ENCODE results near the gene SGPP1. TPM values are rescaled to one million over a fixed set of nuclear protein-coding genes. Genes with fewer than 3 reads are reported as not detected.
"Not testable (repeated sequence)": the region's sequence is repeated elsewhere in the genome, so short reads cannot be mapped to it uniquely, and the experiment has no call there.

SGPP1 gene
- total RNA-seq, 2 donors from 2014 or later: 16.5 to 23.8 TPM

DNA sequence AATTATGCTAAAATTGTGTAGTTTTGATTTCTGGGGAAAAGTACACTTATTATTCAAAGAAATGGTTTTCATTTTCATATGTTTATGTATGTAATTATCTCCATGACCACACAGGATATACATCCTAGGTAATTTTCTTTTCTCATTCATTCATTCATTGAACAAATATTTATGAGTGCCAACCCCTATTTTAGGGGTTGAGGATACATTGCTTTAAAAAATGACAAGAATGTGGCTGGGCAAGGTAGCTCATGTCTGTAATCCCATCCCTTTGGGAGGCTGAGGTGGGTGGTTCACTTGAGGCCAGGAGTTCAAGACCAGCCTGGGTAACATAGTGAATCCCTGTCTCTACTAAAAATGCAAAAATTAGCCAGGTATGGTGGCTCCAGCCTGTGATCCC is 40.9 kb downstream of the SGPP1 start:
- DNase-seq (no peak), ATAC-seq (no peak)
- intact Hi-C loops (cut with DNase I, micrococcal nuclease): no loop called here

DNA sequence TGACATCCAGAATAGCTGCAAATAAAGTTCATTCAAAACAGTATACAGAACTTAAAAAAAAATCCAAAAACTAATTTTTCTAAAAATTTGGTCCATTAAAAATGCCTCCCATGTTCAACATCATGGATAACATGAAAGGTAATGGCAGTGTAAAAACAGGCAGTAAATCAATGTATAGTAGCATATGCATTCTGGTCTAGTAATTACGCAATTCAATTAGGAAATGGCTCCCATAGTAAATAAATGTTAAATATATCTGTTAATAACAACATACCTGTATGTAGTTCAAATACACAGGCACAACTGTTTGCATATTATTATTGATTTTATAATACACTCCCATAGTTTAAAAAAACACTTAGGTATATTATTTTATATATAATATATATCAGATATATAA is 42.5 kb downstream of the SGPP1 start:
- intact Hi-C loops (cut with DNase I, micrococcal nuclease): no loop called here
- DNase-seq: no peak
- no peak for ATAC-seq

DNA sequence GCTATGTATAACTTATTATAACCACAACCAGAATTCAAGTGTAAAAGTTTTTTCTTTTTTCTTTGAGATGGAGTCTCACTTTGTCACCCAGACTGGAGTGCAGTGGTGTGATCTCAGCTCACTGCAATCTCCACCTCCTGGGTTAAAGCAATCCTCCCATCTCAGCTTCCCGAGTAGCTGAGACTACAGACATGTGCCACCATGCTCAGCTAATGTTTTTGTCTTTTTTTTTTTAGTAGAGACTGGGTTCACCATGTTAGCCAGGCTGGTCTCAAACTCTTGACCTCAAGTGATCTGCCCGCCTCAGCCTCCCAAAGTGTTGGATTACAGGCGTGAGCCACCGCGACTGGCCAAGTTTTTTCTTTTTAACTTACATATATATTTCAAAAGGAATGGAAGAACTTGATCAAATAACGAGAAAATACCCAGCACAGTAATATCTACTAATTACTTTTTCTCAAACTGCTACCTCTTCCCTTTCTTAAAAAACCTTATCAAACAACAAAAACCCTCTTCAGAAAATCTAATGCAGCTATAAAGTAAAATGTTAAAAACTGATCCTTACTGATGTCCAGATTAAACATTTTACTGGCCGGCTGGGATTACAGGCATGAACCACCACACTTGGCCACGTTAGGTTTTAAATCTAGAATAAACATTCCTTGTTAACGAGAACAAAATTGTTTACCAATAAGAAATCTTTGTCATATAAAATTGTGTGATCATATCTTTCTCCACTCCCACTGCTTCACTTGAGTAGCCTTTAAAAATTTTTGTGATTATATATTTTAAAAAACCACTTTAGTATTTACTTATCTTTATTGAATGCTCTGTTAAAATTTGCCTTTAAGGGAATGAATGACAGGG is 44.9 kb downstream of the SGPP1 start:
- intact Hi-C loops (cut with DNase I, micrococcal nuclease): no loop called here
- no peak for DNase-seq
- ATAC-seq: no peak

DNA sequence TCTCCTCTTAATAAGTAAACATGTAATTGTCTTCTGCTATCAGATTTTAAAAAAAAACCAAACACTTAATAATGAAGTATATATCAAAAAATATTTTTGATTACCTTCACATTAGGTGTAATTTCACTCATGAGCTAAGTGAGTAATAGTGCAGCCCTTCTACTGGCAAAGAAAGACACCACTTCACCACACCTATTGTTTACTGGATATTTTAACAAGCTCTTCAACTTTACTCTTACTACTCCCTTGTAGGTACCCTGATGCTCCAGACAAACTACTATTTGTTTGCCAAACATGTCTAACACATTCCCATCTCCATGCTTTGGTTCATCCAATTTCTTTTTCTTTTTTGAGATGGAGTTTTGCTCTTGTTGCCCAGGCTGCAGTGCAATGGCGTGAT is 49.3 kb downstream of the SGPP1 start:
- intact Hi-C loops (cut with DNase I, micrococcal nuclease): no loop called here
- ATAC-seq: peak; percentile 43
- no peak for DNase-seq

DNA sequence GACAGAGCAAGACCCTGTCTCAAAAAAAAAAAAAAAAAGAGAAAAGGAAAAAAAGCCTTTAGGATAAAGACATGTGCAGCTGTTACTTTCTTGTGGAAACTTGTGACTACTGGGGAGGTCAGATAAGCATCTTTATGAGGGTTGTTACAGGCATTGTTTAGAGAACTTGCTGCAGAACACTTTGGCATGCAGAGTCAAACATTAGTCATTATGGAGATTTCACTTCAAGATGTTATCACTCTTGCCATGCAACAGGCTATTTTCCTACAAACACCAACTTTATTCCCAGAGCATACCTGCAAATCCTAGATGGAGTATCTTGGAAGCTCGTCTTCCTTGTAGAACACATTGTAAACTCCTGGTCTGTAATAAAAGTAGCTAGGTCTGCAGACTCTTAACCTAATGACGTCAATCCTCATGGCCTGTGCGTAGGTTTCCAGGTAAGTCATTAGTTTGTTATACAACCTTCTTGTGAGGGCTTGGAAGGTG is 49.9 kb downstream of the SGPP1 start:
- DNase-seq: no peak
- peak; percentile 93 for ATAC-seq
- intact Hi-C loops (cut with DNase I, micrococcal nuclease): no loop called here

DNA sequence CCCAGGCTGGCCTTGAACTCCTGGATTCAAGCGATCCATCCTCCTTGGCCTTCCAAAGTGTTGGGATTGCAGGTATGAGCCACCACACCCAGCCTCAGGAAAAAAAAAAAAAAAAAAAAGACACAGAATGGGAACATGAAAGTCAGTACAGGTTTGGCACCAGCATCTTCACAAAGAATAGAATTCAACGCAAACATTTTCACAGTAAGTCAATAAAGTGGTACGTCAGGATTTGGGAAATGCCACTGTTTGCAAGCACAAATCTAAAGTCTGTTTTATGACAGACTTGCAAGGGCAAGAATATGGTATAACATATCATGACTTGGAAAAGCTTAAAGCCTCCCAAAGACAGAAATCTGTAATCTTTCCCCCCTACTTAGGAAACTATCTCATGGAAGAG is 51.2 kb downstream of the SGPP1 start:
- intact Hi-C loops (cut with DNase I, micrococcal nuclease): no loop called here

DNA sequence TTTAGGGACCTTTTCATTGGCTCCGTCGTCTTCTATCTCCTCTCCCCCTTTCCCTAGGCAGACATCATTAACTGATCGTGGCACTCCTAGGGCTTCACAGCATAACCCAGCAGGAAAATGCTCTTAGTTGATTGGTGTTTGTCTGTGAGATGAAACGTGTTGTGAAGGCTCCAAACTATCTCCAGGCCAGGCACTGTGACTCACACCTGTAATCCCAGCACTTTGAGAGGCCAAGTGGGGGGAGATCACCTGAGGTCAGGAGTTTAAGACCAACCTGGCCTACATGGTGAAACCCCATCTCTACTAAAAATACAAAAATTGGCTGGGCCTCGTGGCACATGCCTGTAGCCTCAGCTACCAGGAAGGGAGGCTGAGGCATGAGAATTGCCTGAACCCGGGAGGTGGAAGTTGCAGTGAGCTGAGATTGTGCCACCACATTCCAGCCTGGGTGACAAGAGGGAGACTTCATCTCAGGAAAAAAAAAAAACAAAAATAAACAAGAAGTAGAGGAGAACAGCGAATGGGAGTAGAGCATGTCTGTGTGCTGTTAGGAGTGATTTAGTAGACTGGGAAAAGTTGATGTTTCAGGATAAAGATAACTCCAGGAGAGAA is 53.9 kb downstream of the SGPP1 start:
- DNase-seq: no peak
- intact Hi-C loops (cut with DNase I, micrococcal nuclease): no loop called here

More for the DNA sequence above, 51.2 kb downstream of the SGPP1 start:
- ATAC-seq (no peak), DNase-seq (no peak)

DNA sequence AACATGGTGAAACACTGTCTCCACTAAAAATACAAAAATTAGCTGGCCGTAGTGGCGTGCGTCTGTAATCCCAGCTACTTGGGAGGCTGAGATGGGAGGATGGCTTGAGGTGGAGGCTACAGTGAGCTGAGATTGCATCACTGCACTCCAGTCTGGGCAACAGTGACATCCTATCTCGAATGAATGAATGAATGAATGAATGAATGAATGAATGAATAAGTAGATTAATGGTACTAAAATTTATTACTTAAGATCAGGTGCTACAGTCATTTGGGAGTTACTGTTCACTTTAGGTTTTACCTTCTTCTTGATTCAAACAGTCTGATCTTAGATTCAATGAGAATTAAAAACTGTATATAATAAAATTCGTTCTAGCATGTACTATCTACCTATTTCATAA is 54.6 kb downstream of the SGPP1 start:
- no peak for ATAC-seq
- intact Hi-C loops (cut with DNase I, micrococcal nuclease): no loop called here

More for the DNA sequence above, 53.9 kb downstream of the SGPP1 start:
- no peak for ATAC-seq

DNA sequence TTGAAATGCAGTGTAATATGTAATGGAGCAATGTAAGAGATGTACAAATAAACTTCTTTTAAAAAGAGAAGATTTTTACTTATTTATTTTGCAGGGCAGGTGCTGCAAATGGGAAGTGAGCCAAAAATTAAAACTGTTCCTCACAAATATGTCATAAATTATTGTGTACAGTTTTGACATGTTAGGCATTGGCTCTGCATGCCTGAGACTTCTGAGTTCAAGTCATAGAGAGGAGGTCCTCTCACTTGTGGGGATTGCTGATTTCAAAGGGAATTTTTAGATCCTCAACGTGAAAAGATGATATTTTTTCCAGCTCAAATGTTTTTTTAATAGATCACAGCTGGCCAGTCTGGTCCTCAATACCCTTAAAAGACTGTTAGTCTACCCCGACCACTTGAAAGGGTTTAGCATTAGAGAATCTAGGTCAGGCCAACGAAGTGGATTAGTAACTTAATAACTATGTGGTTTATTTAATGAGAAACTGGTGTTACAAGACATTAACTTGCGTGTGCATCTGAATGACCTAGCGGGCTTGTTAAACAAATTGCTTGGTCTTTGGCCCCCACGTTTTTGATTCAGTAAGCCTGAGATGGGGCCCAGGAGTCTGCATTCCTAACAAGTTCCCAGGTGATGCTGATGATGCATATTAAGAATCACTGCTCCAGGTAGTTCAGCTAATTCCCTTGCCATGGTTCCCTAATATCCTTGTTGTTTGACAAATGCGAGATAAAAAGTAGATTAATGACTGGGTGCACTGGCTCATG is 55.3 kb downstream of the SGPP1 start:
- intact Hi-C loops (cut with DNase I, micrococcal nuclease): no loop called here
- ATAC-seq (no peak), DNase-seq (no peak)

More for the DNA sequence above, 54.6 kb downstream of the SGPP1 start:
- DNase-seq: no peak

DNA sequence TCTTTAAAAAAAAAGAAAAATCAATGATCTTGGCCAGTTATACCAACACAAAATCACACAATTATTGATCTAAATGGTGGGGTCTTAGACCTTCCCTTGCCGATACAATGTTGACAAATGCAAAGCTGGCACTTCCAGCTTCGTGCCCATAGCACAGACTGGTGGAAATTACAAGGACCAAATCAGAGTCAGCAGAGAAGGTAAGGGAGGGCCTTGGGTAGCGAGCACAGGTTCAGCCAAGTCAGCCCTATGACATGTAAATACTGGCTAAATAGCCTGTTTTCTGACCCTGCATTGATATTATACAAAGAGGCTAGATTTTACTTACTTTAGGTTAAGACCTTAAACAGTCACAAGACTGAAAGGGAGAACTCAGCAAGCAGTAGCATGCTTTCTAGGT is 55.9 kb downstream of the SGPP1 start:
- ATAC-seq (no peak), DNase-seq (no peak)
- intact Hi-C loops (cut with DNase I, micrococcal nuclease): no loop called here

DNA sequence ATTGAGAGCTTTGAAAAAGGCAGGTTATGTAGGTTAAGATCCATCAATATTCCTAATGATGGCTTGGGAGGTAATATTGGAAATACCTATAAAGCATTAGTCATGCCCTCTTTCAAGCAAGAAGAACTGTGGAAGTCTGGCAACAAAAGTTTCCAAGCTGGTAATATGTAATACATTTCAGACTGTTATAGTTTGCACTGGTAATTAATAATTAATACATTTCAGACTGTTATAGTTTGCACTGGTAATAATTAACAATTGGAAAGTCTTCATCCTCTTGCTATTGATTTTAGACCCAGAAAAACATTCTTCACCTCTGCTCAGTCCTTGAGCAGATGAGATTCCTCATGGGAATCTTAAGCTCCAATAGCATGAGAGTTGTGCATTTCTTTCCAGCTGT is 57.2 kb downstream of the SGPP1 start:
- intact Hi-C loops (cut with DNase I, micrococcal nuclease): no loop called here
- no peak for ATAC-seq

DNA sequence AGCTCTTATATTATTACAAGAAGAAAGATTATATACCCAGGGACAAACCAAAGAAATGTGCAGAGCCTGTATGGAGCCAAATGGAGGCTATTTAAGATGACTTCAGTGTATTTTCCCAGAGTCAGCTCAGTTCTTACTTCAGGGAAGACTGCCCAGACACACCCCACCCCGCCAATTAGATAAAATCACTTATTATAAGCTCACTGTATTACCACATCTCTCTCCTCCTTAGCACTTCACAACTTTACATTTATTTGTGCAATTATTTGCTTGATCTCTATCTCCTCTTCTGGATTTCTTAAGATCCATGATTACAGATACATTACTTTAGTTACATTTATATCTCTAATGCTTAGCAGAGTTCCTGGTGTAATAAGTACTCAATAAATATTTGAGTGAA is 61.5 kb downstream of the SGPP1 start:
- ATAC-seq (no peak), DNase-seq (no peak)
- intact Hi-C loops (cut with DNase I, micrococcal nuclease): no loop called here

More for the DNA sequence above, 57.2 kb downstream of the SGPP1 start:
- DNase-seq: no peak

DNA sequence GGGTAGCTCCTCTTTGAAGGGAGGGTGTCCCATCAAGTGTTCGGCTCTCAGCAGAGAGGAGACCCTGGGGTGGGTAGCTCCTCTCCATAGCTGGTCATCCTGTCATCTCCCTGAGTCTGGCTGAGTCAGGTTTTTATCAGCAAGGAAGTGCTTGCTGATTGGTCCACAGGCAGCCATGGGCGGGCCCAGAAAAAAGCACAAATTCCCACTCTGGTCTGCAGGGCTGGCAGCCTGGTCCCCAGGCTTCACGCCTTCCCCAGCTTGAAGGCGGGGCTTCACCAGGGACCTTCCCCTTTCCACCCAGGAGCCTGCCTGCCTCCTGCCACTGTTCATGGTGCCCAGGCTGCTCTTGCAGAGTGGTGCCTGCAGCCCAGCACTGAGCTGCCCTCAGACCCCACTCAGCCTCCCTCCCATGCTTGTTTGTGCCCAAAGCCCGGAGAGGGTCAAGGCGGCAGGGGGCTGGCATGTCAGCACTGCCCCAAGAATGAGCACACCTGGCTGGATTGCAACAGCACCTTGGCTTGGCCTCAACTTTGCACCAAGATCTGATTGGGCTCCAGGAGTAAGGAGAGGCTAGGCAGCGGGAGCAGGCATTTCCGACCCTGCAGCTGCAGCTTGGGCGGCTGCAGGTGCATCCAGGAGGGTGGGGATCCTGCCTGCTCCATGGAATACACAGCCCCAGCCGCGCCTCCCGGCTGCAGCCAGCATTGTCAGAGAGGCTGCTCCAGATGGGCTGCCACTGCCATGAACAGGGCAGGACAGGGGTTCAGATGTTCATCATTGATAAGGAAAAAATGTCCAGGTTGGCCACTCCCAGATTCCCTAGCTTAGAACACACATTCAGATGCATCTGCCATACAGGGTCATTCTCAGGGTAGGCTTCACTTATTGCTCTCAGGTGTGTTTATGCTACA is 64.2 kb downstream of the SGPP1 start:
- intact Hi-C loops (cut with DNase I, micrococcal nuclease): no loop called here
- DNase-seq (no peak), ATAC-seq (peak; percentile 40)

DNA sequence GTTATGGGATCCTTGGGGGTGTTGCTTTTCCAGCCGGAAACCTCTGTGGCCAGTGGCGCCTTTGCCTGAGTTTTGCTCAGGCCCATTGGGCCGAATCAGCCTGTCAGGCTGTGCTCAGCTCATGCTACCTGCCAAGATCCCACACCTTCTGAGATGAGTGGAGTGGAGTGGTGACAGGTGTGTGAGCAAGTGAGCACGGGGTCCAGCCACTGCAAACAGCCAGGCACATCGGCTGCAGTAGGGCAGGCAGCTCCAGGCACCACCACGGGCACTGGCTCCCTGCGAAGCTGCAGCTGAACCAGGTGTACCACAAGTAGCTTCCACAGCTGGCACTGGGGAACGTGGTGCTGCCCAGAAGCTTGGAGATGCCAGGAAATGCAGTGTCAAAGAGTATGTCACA is 65.1 kb downstream of the SGPP1 start:
- intact Hi-C loops (cut with DNase I, micrococcal nuclease): no loop called here
- no peak for DNase-seq
- no peak for ATAC-seq

DNA sequence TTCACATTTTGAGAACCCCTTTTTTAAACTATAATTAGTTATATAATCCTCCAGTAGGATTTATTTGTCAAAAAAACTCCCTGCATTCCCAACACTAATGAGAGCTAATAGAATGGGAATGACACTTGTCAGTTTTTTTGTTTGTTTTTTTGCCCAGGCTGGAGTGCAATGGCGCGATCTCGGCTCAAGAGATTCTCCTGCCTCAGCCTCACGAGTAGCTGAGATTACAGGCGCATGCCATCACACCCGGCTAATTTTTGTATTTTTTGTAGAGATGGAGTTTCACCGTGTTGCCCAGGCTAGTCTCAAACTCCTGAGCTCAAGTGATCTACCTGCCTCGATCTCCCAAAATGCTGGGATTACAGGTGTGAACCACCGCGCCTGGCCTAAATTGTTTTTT is 66.0 kb downstream of the SGPP1 start:
- DNase-seq; intact Hi-C loops (cut with DNase I, micrococcal nuclease); ATAC-seq: not testable (repeated sequence)

DNA sequence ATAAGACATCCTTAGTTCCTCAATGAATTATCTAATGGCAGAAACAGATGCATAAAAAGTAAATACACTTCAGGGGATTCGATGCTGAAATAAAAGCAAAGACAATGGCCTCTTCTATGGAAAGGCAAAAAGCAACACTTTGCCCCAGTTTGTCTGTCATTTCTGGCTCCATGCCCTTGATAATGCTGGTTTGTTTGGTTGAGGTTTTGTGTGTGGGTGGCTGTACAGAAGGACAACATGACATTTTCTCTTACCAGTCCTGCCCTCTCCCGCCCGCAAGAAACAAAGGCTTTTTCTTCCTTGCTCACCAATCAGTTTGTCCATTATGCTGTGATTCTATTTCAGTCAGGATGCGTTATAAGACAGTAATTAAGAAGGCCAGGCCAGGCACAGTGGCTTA is 68.1 kb downstream of the SGPP1 start:
- no peak for ATAC-seq

DNA sequence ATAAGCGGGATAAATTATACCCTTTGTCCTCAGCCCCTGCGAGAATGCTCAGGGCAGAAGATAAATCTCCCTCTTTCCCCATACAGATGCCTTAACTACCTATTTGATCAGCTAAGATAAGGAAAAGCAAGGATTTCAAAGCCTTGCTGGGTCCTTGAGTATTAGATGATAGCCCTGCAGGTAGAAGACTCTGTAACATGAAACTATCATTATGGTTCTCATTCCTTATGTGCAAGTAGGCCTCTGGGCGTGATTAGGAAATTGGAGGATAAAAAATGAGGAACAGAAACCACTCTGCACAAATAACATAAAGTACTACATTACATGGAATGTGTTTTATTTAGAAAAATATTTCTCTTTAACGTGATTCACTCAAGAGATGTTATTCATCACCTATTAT is 71.7 kb downstream of the SGPP1 start:
- ATAC-seq (no peak), DNase-seq (no peak)
- intact Hi-C loops (cut with DNase I, micrococcal nuclease): no loop called here

More for the DNA sequence above, 68.1 kb downstream of the SGPP1 start:
- no peak for DNase-seq
- intact Hi-C loops (cut with DNase I, micrococcal nuclease): no loop called here

DNA sequence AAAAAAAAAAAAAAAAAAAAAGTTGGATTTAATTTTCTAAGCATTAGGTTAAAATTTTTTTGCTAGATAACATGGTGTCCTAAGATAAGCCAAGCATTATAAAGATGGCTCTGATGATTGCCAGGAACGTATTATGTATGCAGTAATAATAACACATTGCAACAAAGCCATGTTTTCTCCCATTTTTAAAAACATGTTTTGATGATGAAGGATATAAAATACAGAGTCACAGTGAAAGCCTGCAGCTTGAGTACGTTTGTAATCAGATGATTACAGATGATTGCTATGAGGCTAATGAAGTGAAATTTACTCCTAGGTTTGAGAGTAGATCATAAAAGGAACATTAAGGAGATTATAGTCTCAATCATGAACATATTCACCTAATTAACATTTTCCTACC is 72.9 kb downstream of the SGPP1 start:
- ATAC-seq (no peak), DNase-seq (no peak)
- intact Hi-C loops (cut with DNase I, micrococcal nuclease): no loop called here

DNA sequence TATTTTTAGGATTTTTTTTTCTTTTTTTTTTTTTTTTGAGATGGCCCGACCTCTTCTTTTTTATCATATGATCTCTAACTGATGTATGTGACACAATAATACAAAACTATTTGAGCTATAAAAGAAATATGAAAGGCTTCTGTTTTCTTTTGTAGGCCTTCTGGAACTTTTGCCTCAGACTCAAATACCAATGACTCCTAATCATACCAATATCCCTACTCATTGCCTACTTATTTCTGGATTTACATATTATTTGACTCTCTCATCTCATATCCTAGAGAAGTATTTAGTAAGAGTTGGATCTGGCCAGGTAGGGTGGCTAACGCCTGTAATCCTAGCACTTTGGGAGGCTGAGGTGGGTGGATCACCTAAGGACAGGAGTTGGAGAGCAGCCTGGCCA is 73.5 kb downstream of the SGPP1 start:
- no peak for ATAC-seq
- no peak for DNase-seq
- intact Hi-C loops (cut with DNase I, micrococcal nuclease): no loop called here

Data from left colon (tissue), 2 donors.